Measurements from ENCODE around the gene ZNF516. TPM values are rescaled to one million over a fixed set of nuclear protein-coding genes. Genes with fewer than 3 reads are reported as not detected.

Gene ZNF516
- total RNA-seq, 1 experiment from 2014 or later = 6.3 TPM

DNA sequence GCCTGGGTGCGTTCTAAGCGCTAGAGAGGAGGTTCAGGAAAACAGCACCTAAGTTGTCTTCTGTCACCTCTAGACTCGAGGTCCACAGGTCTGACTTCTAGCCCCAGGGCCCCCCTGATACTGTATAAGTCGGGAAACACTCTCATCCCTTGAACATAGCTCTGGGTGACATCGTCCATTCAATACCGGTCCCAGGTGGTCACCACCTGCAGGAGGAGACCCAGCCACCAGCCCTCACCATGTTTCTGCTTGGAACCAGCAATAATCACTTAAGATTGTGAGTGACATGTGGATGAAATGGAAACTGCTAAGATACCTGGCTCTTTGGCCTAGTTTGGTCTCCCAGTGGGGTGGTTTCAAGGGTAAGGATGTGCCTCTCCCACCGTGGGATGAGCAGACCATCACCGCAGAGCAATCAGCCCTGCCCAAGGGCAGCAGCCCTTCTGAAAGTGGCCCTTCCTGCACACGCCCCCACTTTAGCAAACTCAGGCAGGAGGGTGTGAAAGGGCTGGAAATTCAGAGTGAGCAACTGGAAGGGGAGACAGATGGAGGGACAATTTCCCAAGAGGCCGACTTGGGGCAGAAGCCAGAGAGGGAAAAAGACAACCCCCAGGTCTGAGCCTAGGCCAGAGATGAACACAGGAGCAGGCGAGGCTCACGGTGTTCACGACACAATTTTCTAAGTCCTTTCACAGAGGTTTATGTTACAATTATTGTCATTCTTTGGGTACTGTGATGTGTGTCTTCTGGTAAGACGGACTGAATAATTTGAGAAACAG, 95.2 kb downstream of the ZNF516 start:
- no peak for DNase-seq (ENCODE audit: low read depth)

GRCh38 chr18:76398896-76399612, 96.0 kb downstream of the ZNF516 start:
- DNase-seq (ENCODE audit: low read depth) = peak; percentile 75

- DNase-seq (ENCODE audit: low read depth) = no peak
These were observed 96.7 kb downstream of the ZNF516 start for GRCh38 chr18:76398295-76398694.

GRCh38 chr18:76397631-76398030, 97.4 kb downstream of the ZNF516 start:
- DNase-seq (ENCODE audit: low read depth) = no peak

DNA sequence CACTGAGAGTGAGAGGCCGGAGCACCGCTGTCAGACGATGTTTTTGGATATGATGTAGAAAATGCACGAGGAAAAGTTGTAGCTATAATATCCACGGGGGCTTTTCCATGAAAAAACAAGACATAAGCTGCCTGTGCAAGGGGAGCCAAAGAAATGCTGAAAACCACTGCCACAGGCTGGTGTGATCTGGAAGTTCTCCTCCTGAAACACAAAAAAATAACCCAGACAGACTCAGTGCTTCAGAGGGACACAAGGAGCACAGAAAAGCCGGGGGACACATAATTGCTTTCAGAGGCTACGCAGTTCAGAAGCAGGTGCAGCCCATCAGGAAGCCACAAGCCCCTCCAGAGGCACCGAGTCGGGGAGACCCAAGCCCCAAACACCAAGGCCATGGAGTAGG, 98.2 kb downstream of the ZNF516 start:
- DNase-seq (ENCODE audit: low read depth) = no peak

DNA sequence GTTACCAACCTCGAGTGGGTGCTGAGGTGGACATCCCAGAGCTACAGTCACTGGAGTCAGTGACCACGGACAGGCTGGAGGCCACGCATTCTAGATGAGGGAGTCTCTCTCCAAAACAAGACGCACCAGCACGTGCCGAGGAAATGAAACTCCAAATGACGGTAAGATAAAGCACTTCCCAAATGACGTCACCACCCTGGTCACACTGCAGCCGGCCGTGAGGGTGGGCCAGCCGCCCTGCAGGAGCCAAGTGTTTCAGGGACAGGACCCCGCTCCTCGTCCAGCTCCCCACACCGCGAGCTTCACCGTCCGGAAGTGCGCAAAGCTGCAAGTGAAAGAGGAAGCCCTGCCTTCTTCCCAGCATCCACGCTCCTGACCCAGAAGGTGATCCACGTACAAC, 99.4 kb downstream of the ZNF516 start:
- DNase-seq (ENCODE audit: low read depth) = no peak

- DNase-seq (ENCODE audit: low read depth) = no peak
These were observed 100.1 kb downstream of the ZNF516 start for GRCh38 chr18:76394780-76395476.

DNA sequence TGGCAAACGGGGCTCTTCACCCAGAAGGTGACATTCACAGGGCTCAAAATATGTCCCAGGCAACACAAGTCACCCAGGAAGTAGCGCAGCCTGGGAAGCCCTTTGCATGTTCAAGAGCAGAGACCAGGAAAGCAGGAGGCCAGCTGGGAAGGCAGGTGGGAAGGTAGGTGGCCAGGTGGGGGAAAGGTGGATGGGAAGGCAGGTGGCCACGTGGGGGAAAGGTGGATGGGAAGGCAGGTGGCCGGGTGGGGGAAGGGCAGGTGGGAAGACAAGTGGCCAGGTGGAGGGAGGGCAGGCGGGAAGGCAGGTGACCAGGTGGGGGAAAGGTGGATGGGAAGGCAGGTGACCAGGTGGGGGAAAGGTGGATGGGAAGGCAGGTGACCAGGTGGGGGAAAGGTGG, 102.7 kb downstream of the ZNF516 start:
- no peak for DNase-seq (ENCODE audit: low read depth)

GRCh38 chr18:76391746-76392145, 103.3 kb downstream of the ZNF516 start:
- DNase-seq (ENCODE audit: low read depth) = no peak

GRCh38 chr18:76391038-76391437, 104.0 kb downstream of the ZNF516 start:
- no peak for DNase-seq (ENCODE audit: low read depth)

DNA sequence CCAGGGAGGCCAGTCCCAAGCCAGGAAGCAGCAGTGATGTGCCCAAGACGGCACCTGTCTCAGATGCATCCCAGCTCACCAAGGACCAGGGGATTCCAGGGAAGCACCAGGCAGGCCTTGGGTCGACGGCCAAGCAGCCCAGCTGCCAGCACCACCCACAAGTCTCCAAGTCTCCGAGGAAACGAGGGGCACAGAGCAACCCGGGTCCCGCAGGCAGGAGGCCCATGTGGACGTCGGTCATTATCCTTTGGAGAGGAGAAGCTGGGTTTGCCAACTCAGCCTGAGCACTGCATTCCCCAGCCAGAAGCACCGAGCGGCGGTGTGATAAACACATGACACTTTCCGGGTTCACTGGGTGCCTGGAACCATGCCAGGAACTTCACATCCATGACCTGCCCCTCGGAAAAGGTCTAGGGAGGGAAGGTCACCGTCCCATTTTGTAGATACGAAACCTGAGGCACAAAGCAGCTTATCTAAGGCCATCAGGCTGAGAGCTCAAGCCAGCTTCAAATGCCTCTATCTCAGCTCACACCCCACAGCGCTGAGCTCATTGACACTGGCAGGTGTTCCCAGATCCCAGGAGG, 104.5 kb downstream of the ZNF516 start:
- no peak for DNase-seq (ENCODE audit: low read depth)

GRCh38 chr18:76389716-76390115, 105.3 kb downstream of the ZNF516 start:
- no peak for DNase-seq (ENCODE audit: low read depth)

- DNase-seq (ENCODE audit: low read depth) = no peak
These were observed 106.1 kb downstream of the ZNF516 start for GRCh38 chr18:76388891-76389423.

DNA sequence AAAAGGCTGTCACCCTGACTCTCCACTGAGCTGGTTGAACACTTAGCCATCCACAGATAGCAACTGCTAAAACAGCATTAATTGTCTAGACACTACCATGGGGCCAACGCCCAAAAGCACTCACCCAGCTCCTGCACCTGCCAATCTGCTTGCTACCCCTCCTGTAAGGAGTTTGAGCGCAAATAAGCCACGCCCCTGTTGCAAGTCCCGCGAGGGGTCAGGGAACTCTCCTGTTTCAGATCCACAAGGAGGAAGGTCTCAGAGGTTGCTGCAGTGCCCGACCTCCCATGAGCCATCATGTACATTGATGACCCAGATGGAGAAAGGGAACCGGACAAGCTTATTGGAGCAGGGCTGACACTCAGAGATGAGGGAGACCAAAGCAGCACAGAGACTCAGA, 106.8 kb downstream of the ZNF516 start:
- DNase-seq (ENCODE audit: low read depth) = no peak

GRCh38 chr18:76387608-76388007, 107.4 kb downstream of the ZNF516 start:
- no peak for DNase-seq (ENCODE audit: low read depth)

DNA sequence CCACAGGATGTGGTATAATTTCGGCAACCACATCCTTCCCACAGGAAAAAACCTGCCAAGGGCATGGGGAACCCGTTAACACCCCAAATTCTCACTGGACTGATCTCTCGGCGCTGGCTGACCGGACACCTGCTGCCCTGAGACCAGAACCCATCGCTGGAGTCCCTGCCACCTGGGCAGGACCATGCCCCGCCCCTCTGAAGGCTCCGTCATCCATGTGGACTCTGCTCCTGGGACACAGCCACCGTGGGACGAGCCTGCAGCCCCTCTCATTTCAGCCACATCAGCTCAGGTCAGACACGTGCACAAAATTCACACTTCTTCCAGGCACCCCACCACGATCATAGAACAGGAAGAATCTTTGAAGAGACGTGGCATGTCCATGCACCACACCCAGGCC, 108.2 kb downstream of the ZNF516 start:
- no peak for DNase-seq (ENCODE audit: low read depth)

DNA sequence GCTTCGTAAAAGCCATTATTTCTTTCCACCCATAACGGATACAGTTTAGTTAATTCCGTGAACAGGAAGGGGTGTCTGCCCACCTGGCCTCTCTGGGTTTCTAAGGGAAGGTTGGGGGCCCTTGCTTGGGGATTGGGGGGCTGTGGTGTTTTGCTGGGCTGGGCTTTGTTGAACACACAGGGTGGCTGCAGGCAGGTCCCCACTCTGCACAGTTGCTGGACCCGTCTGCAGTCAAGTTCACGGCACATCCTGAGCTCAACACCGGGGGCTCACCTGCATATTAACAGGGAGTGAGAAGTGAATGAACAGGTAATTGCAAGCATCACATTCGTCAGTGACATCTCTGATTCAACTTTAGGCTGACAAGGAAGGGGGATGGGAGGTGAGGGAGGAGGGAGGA, 109.0 kb downstream of the ZNF516 start:
- DNase-seq (ENCODE audit: low read depth) = no peak

- DNase-seq (ENCODE audit: low read depth) = no peak
These were observed 109.4 kb downstream of the ZNF516 start for GRCh38 chr18:76385681-76385975.

DNA sequence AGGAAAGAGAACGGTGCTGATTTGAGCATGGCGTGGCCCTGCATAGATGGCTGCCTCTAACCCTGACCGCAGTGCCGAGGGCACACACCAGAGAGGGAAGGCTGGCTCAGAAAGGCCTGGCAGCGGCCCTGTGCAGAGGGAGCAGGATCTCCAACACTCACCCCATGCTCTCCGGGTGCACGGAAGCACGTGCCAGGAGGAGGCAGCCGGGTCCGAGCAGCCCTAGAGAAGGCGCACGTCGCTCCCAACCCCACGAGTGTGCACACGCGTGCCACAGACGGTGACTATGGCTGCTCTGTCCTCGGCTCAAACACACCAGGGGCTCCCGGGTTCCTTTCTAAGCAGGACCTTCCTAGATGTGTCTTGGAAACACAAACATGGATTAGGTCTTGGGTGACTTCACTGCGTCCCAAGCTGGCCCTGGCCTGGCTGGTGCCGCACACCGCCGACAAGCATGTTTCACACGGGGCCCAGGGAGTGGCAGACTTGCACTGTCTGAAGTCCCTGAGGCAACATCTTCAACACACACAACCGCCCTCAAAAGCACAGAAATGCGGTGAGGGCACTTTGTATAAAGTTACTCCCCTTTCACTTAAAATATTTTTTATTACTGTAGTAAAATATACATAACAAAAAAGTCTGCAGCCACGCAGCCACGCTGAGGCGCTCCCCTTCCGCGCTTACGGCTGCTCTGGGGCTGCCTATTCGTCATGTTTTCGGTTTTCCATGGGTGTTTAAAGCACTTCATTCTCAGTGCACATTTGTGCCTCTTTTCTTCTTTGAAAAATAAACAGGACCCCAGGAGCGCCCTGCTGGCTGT, 110.0 kb downstream of the ZNF516 start:
- no peak for DNase-seq (ENCODE audit: low read depth)

DNA sequence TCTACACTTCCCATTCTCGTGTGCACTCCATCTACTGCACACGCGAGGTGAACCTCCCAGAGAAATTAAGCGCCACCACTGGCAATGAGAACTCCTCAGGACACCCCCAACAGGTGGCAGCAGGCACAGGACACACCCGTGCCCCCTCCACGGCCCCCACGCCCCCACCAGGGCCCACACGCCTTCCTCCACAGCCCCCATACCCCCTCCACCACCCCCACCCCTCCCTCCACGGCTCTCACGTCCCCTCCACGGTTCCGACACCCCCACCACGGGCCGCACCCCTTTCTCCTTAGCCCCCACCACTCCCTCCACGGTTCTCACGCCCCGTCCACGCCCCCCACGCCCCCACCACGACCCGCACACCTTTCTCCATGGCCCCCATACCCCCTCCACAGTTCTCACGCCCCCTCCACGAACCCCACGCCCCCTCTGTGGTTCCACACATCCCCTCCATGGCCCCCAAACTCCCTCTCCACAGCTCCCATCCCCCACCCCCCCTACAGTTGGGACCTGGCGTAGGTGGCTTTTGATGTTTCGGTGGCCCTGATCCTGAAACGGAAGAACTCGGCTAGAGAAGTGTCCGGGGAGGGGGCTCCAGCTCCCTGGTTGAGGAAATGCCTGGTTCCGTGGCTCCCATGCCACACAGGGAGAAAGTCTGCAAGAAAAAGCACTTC, 110.8 kb downstream of the ZNF516 start:
- no peak for DNase-seq (ENCODE audit: low read depth)

- no peak for DNase-seq (ENCODE audit: low read depth)
These were observed 111.4 kb downstream of the ZNF516 start for GRCh38 chr18:76383636-76384035.
